GM21528 (cell line): ENCODE data around the gene GEMIN8.

ENCODE experiments used
- ATAC-seq: cut with Tn5 transposase; IDR thresholded peaks from one replicate; pipeline ENCODE4 v1.9.1; 2021; ENCODE audit warnings: mild to moderate bottlenecking, moderate library complexity; ENCODE audit not compliant: unreplicated experiment, low FRiP score

The GEMIN8 gene

DNA sequence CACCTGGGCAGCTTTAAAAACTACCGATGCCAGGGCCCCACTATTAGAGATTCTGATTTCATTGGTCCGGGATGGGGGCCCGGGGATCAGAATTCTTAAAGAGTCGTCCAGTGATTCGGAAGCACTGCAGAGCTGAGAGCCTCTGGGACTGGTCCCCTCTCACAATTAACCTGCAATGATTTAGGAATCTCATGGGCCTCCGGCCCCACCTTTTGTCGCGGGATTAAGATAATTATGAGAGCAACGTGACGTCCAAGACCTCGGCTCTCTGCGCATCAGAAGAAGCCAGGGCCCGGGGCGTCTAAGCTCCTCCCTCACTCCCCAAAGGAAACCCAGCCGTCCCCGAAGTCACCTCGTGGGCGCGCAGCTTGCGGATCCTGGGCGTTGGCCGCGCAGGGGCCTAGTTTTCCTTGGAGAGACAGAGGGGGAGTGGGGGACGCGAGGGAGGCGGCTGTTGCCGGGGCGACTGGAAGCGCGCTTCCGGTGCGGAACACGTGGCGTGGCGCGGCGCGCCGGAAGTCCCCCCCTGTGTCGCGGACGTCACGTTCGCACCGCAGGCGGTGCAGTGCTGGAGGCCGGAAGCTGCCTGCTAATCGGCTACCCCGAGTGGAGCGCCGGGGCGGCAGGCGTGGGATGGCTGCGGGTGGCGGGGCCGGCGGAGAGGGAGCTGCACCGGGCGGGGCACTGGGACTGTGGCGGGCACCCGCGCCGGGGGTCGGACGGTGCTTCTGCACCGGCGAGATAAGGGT lies at the start of gene GEMIN8:
GEMIN8 (minus strand) TSS at position 468 of the 749 bp plus-strand sequence. CDS start 8,414 bp downstream, outside the sequence.
- peak; percentile 89 for ATAC-seq

GRCh38 chrX:14076639-14077038 lies 46.9 kb upstream of the GEMIN8 start:
- no peak for ATAC-seq

- ATAC-seq, result no peak
Observed at GRCh38 chrX:14073556-14073955, 43.9 kb upstream of the GEMIN8 start.

DNA sequence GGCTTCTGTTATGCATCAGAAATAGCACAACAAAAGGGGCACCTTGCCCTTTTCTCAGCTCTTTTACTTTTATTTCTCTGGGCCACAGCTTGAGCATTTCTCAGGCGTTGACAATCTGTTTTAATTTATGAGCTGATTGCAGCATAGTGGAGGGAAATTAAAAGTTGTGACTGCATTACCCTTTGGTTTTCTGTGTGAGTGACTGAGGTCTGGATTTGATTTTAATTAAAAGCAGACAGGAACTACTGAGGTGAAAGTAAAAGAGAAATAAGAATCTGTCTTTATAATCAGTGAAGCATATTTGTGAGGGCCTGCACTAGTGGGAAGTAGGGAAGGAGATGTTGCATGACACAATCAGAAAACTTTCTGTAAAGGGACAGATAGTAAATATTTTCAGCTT lies 43.4 kb upstream of the GEMIN8 start:
- no peak for ATAC-seq

- ATAC-seq, result no peak
Observed at GRCh38 chrX:14065800-14066199, 36.1 kb upstream of the GEMIN8 start.

DNA sequence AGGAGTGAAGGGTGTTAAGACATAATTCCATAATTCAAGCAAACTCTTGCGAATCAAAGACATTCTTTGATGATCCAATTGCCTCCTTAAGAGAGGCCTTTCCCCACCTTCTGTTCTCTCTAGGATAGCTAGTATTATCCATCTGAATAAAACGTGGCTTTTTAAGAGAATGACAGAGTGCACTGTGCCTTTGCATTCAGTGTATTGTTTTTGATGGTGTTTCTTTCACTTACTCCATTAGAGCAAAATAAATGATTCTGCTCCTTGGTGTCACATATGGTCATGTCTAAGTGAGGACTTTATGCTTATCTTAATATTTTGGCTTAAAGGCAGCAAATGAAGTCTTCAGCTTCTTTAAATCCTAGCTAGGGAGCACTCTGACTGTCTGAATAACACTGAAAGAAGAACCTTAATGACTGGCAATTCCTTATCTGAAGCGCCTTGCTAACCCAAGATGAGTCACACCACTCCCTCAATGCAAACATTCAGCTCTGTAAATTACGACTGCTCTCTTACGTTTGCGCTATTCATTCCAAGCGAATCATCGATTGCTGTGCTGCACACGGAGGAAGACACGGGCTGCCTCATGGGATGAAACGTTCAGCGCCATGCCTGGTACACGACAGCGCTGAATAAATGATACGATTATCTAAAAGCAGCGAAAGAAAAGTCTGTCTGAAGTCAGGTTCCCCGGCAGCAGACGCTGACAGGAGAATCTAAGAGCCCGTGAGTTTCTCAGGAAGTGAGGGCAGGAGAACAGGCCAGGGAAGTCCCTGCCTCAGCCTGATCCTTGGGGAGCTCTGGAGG lies 35.1 kb upstream of the GEMIN8 start:
- no peak for ATAC-seq

GRCh38 chrX:14062524-14062923 lies 32.8 kb upstream of the GEMIN8 start:
- no peak for ATAC-seq

DNA sequence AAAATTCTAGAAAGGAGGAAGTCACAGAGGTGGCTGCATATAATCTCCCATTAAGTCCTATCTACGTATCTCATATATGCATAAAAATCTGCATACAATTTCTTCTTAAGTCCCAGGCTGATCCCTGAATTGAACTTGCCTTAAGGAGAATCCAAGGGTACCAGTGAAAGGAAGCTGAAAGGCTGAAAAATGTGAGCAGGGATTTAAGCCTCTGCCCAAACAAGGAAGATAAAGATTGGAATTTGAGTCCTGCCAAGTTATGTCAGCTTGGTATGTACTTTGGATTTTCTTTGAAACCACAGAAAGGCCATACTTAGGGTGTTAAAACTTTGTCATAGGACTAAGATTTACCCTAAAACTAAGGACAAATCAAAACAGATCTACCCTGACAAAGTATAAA lies 26.5 kb upstream of the GEMIN8 start:
- ATAC-seq, result no peak

GRCh38 chrX:14051416-14051815 lies 21.7 kb upstream of the GEMIN8 start:
- ATAC-seq, result no peak

DNA sequence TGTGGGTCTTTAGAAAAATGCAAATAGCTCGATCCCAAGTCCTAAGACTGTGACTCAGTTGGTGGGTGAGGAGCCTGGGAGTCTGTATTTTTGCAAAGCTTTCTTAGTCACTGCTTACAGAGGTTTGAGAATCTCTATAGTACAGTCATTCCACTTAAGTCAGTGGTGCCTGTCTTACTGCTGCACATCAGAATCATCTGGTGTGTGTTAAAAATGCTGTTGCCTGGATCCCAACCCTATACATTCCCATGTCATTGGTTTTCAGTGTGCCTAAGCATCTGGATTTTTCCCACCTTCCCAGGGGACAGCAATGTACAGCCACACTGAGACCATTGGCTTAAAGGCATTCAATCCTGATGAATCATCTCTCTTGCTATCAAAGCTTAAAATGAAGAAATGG lies 21.0 kb upstream of the GEMIN8 start:
- no peak for ATAC-seq

- no peak for ATAC-seq
Observed at GRCh38 chrX:14043209-14043608, 13.5 kb upstream of the GEMIN8 start.

DNA sequence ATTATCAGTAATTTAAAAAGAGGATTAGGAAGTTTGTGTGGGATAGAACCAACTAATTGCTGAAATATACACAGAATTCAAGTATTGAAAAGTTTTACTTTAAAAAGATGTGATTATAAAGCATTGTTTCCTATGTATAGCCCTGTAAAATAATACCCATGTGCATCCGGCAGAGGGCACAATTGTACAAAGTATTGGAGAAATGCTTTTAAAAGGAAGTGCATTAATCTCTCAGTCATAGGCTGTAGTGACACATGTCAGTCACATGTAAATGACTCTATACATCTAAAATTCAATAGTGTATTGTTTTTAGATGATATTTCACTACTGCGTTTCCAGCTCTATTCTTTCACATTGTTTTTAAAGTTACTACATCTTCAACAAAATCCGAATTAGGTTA lies 9.7 kb upstream of the GEMIN8 start:
- ATAC-seq, result no peak

DNA sequence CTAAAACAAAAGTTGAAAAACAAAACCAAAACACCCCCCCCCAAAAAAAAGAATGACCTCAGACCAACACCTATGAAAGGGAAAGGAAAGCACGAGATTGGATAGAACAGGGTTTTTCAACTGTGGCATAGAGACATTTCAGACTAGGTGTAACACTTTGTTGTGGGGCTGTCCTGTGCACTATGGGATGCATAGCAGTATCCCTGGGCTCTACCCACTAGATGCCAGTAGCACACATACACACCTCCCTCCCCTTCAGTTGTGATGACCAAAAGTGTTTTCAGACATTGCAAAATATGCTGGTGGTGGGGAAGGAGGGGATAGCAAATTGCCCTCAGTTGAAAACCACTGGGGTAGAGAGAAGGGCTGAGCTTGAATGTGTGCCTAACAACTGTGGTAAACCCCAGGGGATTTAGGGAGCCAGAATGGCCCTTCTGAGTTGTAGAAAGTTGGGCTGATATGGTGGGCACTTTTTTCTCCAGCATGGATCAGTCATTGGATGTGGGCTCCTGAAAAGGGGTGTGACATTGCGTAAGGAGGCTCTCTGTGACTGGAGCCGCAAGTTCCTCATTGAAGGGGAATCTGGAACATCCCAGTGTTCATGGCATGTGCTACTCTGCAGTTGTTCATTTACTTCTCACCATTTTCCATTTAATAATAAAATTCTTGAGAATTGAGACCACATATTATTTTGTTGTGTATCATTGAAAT lies 8.8 kb upstream of the GEMIN8 start:
- no peak for ATAC-seq

DNA sequence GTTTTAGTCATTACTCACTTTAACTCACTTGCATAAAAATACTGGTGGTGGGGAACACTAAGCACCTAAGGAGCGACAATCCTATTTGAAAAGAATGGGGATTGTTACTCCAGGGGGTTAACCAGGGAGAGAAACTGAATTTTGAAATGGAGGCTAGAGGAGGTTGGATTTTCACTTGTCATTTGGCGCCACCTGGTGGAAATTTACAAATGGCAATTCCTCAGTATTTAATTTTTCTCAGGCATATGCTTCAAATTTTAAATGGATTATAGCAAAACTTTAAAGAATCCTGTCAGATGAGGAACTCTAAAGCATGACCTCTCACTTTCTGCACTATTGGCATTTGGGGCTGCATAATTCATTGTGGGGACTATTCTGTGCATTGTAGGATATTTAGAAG lies 2.7 kb upstream of the GEMIN8 start:
- ATAC-seq, result no peak

GRCh38 chrX:14030174-14030530 lies 460 bp upstream of the GEMIN8 start:
- ATAC-seq, result no peak

DNA sequence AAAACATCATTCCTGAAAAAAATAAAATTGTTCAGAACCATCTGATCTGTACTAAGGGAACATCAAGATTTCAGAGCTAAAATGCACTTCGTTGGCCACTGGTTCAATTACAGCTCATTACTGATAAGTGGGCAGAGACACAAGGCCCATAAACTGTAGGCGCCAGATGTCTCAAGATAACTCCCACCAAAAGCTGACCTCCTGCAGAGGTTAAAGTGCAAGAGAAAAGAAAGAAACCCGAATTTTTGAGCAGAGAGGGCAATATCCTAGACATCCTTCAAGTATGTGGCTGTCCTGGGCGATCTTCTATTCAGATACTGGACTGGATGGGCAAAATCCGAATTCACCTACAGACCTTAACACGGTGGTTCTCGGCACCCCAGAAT lies 660 bp downstream of the GEMIN8 start:
- no peak for ATAC-seq

DNA sequence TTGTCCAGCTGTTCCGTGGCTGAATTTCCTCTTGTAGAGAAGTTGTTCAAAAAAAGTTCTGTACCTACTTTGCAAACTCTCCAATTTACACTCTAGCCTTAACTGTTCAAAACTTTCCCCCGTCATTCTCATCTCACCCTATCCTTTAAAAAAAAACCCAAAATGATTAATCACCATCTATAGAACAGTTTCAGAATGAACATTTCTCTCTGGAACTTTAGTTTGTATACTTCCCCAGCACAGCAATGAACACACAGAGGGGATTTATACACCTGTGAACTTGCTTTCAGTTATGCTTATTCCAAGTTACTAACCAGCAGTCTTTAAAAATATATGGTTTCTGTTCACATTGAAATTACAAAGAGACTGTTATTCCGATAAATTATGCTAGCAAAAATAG lies 1.2 kb downstream of the GEMIN8 start:
- no peak for ATAC-seq

DNA sequence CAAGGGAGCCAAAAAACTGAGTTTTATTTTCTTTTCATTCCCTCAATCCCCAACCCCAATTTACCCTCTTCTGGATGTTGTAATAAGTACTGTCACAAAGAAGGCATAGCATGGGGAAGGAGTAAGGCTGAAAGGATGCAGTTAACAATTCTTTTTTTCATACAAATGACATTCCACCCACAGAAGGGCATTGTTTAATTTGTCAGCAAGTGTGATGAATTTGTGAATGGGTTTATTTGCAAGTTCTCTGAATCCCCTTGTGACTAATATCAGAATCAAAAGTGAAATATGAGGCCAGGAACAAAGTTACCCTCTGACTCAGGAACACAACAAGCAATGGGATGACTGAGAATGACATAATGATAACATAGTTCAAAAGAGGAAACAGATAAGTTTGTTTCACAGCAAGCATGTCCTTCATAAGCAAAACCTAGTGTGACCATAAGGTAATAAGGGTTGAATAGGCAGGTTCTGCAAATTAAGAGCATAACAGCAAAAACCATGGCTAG lies 2.1 kb downstream of the GEMIN8 start:
- ATAC-seq, result no peak

DNA sequence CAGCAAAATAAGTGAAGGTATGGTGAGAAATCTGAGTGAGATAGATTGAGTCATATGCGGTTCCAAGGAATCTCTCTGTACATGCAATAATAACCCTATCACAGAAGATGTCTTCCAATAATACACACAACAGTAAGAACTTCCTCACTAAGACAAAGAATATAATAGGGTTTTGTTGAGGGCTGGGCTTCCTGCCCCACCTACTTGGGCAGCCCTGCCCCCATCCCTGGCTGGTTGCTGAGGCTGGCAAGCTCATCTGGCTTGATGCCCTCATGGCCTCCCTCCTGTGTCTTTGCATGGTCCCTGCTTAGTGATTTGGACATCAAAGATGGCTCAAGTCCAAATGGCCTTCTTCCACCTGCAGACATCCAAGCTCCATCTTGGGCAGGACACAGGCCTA lies 2.7 kb downstream of the GEMIN8 start:
- no peak for ATAC-seq

DNA sequence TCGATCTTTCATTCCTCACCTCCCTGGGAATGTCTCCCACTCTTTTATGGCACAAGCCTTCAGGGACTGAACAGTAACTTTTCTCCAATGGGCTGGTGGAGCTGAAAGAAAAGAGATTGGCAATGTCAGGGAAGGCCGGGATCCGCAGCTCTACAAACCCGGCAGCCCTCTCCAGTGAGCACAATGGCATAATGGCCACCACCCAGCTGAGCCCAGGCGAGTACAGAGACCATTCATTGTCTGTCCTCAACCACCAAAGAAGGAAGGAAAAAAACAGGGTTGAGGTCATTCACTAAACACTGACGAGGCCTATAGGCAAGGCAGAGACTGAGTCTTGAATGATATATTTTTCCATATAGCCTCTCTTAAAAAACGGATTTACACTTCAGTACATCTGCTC lies 3.6 kb downstream of the GEMIN8 start:
- no peak for ATAC-seq

GRCh38 chrX:14022019-14022418 lies 7.7 kb downstream of the GEMIN8 start:
- no peak for ATAC-seq
